SK-N-DZ (cell line): ENCODE measurements around the gene CMTM7.
"Not testable (repeated sequence)": the region's sequence is repeated elsewhere in the genome, so short reads cannot be mapped to it uniquely, and the experiment has no call there.

ENCODE experiments used
- DNase-seq: peaks from one replicate; pipeline ENCODE4 v3.0.0-alpha.2; 2015; ENCODE audit warnings: low spot score

The CMTM7 gene

GRCh38 chr3:32436816-32437189 is 45.1 kb downstream of the CMTM7 start:
- no peak for DNase-seq

DNA sequence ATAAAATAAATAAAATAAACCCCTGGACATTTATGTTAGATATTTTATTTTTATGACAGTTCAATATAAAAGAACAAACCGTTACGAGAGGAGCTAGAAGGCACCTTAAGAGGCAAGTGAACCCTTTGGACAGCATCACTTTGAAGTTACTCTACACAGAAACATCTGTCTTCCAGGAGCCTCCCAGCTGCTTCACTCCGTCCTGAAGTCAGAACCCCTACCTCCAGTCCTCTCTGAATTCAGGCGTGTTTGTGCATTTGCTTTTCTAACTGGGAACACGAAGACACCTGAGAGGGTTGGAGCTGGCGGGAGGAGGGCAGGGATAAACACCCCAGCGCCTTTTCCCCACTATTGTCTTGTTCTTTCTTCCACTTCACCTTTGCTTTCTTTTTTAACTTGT is 46.2 kb downstream of the CMTM7 start:
- no peak for DNase-seq

- DNase-seq, result no peak
Measured at GRCh38 chr3:32438596-32439344, 47.1 kb downstream of the CMTM7 start.

GRCh38 chr3:32439421-32439820 is 47.8 kb downstream of the CMTM7 start:
- not testable (repeated sequence) for DNase-seq

DNA sequence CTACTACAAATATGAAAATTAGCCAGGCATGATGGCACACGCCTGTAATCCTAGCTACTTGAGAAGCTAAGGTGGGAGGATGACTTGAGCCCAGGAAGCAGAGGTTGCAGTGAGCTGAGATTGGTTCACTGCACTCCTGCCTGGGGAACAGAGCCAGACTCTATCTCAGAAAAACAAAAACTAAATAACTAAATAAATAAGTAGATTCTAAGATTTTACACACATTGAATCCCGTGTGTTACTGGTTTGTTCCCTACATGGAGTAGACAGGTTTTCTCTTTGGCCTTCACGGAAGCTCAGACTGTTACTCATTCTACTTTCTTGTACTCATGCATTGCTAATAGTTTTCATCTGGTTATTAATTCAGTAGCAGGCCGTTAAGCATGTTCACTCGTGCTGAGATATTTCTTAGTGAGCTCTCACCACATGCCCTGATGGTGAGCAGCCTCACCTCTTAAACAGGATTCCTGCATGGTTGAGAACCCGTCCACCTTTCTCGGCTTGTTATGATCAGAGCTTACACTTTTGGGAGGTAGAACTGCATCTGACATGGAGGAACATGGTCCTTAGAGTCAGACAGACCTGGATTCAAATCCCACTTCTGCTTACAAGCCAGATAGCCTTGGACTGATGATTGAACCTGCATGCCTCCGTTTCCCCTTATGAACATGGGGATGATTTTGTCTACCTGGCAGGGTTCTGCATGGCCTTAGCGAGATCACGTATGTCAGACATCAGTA is 49.1 kb downstream of the CMTM7 start:
- DNase-seq, result no peak

GRCh38 chr3:32442766-32443165 is 51.1 kb downstream of the CMTM7 start:
- no peak for DNase-seq

DNA sequence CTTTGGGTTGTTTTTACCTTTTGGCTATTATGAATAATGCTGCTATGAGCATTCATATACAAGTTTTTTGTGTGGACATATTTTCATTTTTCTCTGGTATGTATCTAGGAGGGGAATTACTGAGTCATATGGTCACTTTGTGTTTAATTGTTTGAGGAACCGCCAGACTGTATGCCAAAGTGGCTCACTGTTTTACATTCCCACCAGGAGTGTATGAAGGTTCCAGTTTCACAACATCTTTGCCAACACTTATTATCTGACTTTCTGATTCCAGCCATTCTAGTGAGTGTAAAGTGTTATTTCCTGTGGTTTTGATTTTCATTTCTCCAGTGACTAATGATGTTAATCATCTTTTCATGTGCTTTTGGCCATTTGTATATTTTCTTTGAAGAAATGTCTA is 51.8 kb downstream of the CMTM7 start:
- no peak for DNase-seq

DNA sequence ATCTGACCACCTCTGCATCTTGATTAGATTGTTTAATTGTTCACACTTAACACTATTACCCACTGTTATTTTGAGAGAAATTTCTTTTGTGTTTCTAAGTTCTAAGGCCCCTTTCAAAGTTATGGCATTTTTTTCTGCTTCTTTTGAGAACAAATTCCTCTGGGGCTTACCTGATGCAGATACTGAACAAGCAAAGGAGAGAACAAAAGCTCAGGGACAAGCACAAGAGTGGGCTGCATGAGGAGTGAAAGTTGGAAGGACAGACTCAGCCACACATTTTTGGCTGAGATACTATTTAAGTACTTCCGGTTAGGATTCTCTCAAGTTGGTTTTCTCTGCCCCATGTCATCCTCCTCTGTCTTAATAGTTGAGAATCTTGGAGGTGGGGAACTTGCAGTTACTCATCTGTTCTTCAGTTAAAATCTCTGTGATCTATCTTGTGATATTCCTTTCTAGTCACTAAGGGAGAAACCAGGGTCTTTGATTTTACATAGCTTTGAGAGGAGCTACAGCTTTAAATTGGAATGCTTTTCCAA is 56.3 kb downstream of the CMTM7 start:
- no peak for DNase-seq

- DNase-seq, result no peak
Measured at GRCh38 chr3:32448686-32449474, 57.2 kb downstream of the CMTM7 start.

DNA sequence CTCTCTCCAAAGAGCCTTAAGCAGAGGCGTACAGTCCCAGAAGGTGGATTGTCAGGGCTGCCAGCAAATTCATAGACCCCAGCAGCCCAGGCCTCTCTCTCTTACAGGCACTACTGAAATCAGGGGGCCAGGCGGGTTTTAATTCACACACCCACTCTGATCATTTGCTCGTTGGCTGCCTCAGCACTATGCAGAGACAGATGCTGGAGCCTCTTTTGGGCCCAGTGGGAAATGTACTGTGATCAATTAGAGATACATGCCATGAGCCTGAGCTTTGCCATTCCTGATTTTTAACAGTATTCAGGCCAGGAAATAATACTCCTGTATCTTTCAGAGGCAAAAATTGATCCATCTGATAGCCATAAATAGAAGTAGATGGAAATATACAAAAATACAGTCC is 58.0 kb downstream of the CMTM7 start:
- DNase-seq, result no peak

- DNase-seq, result no peak
Measured at GRCh38 chr3:32450426-32450825, 58.8 kb downstream of the CMTM7 start.

DNA sequence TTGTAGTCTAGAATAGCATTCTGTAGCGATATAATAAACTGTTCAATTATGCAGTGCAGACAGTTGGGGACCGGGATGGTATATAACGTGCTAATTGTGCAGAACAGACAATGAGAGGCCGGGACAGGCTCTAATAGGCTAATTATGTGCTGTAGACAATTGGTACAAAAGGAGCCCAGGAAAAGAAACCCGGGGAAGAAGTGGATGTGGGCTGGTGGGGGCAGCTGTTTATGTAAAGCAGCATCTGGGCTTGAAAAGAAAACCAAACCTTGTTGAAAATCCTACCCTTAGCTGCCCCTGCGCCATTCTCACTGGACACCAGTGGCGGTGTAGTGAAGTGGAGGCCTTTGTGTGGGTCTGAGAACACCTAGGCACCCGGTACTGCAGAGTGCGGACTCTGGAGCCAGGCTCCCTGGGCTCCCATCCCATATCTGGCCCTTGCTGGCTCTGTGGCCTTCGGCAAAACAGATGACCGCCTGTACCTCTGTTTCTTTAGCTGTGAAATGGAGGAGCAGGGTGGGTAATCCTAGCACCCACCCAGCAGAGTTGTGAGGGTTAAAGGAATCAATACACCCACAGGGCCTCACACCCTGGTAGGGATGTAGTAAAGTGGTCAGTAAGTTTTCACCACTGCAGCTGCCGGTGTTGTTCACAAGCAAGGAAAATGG is 59.5 kb downstream of the CMTM7 start:
- no peak for DNase-seq

DNA sequence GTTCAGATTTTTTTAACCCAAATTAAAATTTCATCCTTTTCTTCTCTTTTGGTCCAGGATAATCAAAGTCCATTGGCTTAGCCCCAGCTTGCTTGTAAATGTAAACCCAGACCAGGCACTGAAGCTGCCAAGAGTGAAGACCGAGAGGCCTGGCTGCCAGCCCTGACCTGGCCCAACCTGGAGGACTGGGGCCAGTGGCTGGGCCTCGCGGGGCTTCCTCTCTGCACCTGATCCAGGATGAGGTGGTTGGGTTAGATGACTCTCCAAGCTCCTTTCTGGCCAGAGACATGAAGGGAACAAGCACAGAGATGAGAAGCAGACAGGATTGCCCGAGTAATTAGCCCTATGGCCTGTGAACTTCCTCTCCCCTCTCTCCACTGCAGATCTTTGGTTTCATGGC is 60.4 kb downstream of the CMTM7 start:
- no peak for DNase-seq

- no peak for DNase-seq
Measured at GRCh38 chr3:32453346-32453745, 61.7 kb downstream of the CMTM7 start.

DNA sequence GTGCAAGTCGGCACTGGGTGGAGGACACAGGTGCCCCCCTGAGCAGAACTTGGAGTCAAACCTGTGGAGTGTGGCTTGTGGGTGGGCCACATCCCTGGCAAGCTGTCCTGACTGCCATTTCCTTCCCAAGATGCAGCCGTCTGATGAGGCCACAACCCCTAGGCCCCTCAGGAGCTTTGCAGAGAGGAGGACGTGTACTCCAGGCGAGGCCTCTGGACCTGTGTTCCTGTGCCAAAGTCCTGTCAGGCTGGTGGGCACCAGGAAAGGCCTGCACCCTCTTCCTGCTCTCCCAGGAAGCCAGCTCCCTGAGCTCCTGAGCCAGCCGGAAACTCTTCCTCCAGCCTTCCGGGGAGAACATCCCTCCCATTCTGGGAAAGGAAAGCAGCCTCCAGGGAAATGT is 62.5 kb downstream of the CMTM7 start:
- DNase-seq, result no peak

DNA sequence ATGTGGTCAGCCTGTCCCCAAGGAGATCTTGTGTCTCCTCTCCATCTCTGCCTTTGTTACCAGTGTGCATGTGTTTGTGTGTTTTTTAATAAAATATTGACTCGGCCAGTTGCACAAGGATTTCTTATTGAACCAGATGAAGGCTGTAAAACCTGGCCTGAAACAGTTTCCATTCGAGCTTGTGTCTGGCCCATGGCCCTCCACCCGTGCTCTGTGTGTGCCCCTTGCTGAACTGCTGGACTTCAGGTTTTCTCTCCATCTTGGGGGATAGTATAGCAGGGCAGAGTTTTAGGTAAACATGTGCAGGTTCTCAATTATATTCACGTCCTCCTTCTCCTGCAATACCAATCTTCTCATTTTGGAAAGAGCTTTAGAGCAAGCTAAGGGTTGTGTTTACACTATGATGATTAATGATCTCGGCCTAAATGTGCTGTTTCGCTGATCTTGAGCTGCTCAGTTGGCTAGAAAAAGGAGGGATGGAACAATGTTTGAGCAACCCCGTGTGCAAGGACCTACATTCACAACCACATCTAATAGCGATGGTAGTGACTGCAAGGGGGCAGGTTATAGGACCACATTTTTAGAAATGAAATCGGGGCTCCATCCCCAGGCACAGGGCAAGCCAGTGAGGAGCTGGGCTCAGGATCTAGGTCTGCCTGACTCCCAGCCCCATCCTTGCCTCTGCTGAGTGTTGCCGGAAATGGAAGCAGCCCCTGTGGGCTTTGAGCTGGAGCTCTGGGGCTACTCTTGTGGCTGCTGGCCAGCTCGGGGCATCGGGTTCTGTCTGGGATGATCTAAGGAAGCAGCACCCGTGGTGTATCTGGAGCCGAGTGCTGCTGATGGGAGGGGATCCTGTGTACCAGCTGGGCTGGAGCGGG is 63.3 kb downstream of the CMTM7 start:
- no peak for DNase-seq

DNA sequence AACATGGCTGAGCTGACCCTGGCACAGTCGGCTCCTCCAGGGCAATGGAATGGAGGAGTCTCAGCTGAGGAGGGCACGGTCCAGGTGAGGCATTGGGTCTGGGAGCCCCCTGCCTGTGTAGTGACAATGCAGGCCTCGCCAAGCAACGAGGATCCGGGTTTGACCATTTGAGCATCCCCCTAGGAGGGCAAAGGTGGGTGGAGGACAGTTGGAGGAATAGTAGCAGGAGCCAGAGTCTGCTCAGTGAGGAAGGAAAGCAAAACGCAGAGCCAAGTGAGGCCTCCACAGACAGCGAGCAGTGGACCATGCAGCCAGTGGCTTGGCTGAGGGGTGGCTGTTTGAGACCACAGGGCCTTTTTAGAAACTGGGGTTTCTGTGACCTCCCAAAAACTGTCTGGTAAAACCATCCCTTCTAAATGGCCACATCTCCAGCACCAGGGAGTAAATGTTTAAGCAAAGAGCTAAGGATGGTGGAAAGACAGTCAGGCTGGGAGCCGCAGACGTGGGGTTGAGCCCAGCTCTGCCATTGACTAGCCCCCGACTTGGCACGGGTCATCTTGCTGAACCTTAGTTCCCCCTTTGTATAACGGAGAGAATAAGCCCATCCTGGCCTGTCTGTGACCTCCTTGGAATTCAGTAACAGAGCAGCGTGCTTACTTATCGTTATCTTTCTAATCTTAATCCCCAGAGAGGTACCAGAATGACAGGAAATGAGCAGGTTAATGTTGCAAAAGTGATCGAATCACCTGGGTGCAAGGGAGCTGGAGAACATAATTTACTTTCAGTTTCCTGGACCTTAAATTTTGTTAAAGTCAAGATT is 64.2 kb downstream of the CMTM7 start:
- peak; percentile 25 for DNase-seq

DNA sequence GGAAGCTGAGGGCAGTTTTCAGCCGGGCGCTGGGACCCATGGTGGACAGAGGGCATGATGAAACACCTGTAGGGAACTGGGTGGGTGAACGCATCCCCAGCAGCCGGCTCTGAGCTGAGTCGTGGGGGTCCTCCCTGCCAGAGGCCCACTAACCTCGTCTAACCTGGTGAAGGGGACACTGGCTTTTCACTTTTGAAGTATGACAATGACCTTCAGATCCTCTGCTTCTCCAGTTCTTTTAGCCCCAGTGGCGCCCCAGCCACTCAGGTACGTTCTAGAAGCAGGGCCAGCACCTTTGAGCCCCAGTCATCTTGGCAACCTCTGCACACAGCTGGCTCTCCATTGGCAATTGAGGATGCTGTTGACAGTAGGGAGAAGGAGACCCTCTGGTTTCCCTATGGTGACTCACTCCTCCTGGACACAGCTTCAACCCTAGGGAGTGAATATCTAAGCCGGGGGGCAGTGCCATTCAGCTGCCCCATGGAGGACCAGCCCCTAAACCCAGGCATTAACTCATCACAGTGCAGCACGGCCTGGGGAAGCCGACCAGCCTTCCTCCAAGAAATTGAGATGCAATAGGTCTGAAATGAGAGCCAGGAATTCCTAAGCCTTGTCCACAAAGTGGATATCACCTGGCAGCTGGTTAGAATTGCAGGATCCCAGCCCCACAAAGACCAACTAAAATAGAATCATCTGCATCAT is 64.9 kb downstream of the CMTM7 start:
- DNase-seq, result no peak

- DNase-seq, result no peak
Measured at GRCh38 chr3:32457971-32458471, 66.4 kb downstream of the CMTM7 start.
